Measurements from ENCODE around the gene CD244.

- TF ChIP-seq, protein P1, sequence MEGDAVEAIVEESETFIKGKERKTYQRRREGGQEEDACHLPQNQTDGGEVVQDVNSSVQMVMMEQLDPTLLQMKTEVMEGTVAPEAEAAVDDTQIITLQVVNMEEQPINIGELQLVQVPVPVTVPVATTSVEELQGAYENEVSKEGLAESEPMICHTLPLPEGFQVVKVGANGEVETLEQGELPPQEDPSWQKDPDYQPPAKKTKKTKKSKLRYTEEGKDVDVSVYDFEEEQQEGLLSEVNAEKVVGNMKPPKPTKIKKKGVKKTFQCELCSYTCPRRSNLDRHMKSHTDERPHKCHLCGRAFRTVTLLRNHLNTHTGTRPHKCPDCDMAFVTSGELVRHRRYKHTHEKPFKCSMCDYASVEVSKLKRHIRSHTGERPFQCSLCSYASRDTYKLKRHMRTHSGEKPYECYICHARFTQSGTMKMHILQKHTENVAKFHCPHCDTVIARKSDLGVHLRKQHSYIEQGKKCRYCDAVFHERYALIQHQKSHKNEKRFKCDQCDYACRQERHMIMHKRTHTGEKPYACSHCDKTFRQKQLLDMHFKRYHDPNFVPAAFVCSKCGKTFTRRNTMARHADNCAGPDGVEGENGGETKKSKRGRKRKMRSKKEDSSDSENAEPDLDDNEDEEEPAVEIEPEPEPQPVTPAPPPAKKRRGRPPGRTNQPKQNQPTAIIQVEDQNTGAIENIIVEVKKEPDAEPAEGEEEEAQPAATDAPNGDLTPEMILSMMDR (IDR thresholded peaks at IDR 0.05) = no peak
- no peak for TF ChIP-seq POLR2A (IDR thresholded peaks at IDR 0.05)
Observed at GRCh38 chr1:160887071-160887470, 24.4 kb upstream of the CD244 start.
